GM19099 (cell line): ENCODE measurements around the gene BEX4.

ENCODE experiments used
- POLR2A ChIP-seq: IDR thresholded peaks from 3 replicates; pipeline ENCODE4 v1.6.1; 2011; ENCODE audit warnings: low read depth; ENCODE audit not compliant: insufficient read length; ENCODE audit errors: extremely low read depth

The BEX4 gene

GRCh38 chrX:103220511-103221323 is 5.8 kb downstream of the BEX4 start:
- no peak for TF ChIP-seq POLR2A

- TF ChIP-seq POLR2A = no peak
These were observed 18.4 kb downstream of the BEX4 start for GRCh38 chrX:103233263-103233662.

GRCh38 chrX:103234869-103235268 is 20.0 kb downstream of the BEX4 start:
- no peak for TF ChIP-seq POLR2A

- TF ChIP-seq POLR2A = no peak
These were observed 21.4 kb downstream of the BEX4 start for GRCh38 chrX:103236296-103236695.

- TF ChIP-seq POLR2A = no peak
These were observed 25.2 kb downstream of the BEX4 start for GRCh38 chrX:103240155-103240554.

- TF ChIP-seq POLR2A = no peak
These were observed 33.6 kb downstream of the BEX4 start for GRCh38 chrX:103248553-103248952.

GRCh38 chrX:103249805-103250204 is 34.9 kb downstream of the BEX4 start:
- no peak for TF ChIP-seq POLR2A

GRCh38 chrX:103250977-103251376 is 36.1 kb downstream of the BEX4 start:
- no peak for TF ChIP-seq POLR2A

- no peak for TF ChIP-seq POLR2A
These were observed 38.7 kb downstream of the BEX4 start for GRCh38 chrX:103253608-103254007.

GRCh38 chrX:103254171-103254824 is 39.4 kb downstream of the BEX4 start:
- no peak for TF ChIP-seq POLR2A

- peak; percentile 33 for TF ChIP-seq POLR2A
These were observed 40.1 kb downstream of the BEX4 start, which contains the start of gene TCEAL8 for GRCh38 chrX:103254921-103255493. TCEAL8 (minus strand) TSS chrX:103255155; CDS start chrX:103253979, 1,176 bp downstream.

GRCh38 chrX:103256651-103257050 is 41.7 kb downstream of the BEX4 start:
- TF ChIP-seq POLR2A = no peak

- no peak for TF ChIP-seq POLR2A
These were observed 43.4 kb downstream of the BEX4 start for GRCh38 chrX:103258275-103258674.
